C4-2B (cell line): ENCODE results near the gene LZIC.

Experiments used
- H3K27ac ChIP-seq: fragments of 450-650 bp; 2 replicates; pipeline ENCODE4 v1.5.1; 2017
- ZFX ChIP-seq: fragments of 450-650 bp; IDR thresholded peaks from 2 replicates; pipeline ENCODE4 v1.6.1; 2017
- TF ChIP-seq, protein P1 (sequence below): fragments of 450-650 bp; conservative IDR thresholded peaks from 2 replicates; pipeline ENCODE4 v1.5.1; 2017; ENCODE audit warnings: mild to moderate bottlenecking

The LZIC gene

DNA sequence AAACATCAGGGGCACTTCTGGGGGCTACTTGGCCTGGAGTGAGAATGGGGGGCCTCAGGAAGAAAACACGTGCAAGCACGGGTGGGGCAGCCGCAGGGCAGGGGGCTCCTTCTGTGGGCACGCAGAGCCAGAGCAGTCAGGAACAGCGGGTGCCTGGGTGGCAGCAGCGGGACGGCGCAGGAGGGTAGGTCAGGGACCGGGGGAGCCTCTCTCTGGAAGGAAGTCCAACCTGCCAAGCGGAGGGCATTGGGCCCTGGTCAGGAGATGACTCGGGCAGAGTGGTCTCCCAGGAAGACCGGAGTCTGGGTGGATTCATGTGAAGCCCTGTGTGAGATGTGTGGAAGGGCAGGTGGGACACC lies 60.3 kb downstream of the LZIC start:
- TF ChIP-seq, protein P1, sequence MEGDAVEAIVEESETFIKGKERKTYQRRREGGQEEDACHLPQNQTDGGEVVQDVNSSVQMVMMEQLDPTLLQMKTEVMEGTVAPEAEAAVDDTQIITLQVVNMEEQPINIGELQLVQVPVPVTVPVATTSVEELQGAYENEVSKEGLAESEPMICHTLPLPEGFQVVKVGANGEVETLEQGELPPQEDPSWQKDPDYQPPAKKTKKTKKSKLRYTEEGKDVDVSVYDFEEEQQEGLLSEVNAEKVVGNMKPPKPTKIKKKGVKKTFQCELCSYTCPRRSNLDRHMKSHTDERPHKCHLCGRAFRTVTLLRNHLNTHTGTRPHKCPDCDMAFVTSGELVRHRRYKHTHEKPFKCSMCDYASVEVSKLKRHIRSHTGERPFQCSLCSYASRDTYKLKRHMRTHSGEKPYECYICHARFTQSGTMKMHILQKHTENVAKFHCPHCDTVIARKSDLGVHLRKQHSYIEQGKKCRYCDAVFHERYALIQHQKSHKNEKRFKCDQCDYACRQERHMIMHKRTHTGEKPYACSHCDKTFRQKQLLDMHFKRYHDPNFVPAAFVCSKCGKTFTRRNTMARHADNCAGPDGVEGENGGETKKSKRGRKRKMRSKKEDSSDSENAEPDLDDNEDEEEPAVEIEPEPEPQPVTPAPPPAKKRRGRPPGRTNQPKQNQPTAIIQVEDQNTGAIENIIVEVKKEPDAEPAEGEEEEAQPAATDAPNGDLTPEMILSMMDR = no peak
- TF ChIP-seq ZFX = no peak
- H3K27ac ChIP-seq = no peak overlapping the region

DNA sequence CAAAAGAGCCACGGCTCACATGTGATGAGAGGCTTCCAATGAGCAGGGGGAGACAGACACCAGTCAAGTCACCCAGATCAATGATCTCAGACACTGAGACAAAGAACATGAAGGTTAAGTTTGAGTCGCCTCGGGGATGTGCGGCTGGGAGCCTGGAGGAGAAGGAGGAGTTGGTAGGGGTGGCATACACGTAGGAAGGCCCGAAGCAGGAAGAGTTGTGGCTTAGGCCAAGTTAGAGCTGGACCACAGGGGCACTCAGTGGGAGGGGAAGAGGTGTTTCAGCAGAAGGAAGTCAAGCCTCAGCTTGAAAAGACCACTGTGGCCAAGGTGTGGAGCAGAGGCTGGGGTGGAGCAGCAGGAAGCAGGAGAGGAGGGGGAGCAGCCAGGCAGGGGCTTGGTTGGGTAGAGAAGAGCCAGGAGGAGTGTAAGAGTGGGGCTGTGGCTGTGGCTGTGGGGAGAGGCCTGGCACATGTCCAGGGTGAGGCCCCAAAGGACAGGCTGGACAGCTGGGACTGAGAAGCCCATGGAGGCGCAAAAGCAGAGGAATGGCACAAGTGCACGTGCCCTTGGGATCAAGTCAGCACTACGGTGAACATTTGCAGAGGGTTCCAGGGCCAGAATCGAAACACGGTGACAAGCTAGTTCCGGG lies 60.8 kb downstream of the LZIC start:
- TF ChIP-seq, protein P1 = no peak
- TF ChIP-seq ZFX = no peak
- no peak overlapping the region for H3K27ac ChIP-seq

DNA sequence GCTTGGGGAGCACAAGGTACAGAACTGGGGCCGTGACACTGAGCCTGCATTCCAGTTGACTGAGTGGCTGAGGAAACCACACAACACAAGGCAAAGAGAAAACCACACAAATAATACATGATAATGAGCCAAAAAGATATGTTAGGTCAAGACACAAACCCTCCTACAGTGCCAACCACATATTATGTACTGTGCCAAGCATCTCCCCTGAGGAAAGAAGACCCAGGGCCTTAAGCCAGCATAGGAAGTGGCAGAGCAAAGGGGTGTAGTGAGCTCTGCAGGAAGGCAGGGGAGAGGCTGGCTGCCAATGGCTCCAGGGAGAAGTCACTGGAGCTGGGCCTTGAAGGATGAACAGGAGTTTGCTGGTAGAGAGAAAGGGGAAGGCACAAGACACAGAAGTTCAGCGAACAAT lies 61.3 kb downstream of the LZIC start:
- TF ChIP-seq, protein P1 = no peak
- no peak for TF ChIP-seq ZFX
- H3K27ac ChIP-seq = no peak overlapping the region
